ENCODE data around the gene SLC22A5.

GRCh38 chr5:132394667-132395259 lies 25.3 kb downstream of the SLC22A5 start:
- no peak for TF ChIP-seq CTCF (IDR thresholded peaks at IDR 0.05)
- TF ChIP-seq EP300 (IDR thresholded peaks at IDR 0.05) = no peak
- TF ChIP-seq POLR2A (IDR thresholded peaks at IDR 0.05) = no peak
